IMR-90 (cell line): ENCODE data around the gene MEIS1. TPM values are rescaled to one million over a fixed set of nuclear protein-coding genes. Genes with fewer than 3 reads are reported as not detected.

Source experiments
- ATAC-seq: fragments of 200-7000 bp; cut with Tn5 transposase; 2 replicates; pipeline ENCODE4 v1.9.1; 2020; ENCODE audit warnings: low read depth, mild to moderate bottlenecking, moderate library complexity
- BruUV-seq: library from RNA; stranded (reverse); fragments of 400-500 nt; replicated peaks from 2 replicates; lab custom pipeline; 2021; lab: Mats Ljungman, UMichigan
- CTCF ChIA-PET: fragments of 300-600 bp; formaldehyde crosslinking; extraction: SDS; loops from one replicate; lab custom pipeline; 2021; ENCODE audit warnings: antibody characterized with exemption; lab: Yijun Ruan, JAX
- POLR2A ChIA-PET: fragments of 300-600 bp; sonication (Branson Sonifier 250); formaldehyde crosslinking; loops from one replicate; lab custom pipeline; 2022; ENCODE audit warnings: antibody characterized with exemption; ENCODE audit not compliant: unreplicated experiment; lab: Charles Lee
- DNase-seq: peaks from one replicate; pipeline ENCODE4 v3.0.0; 2013
- H2AFZ ChIP-seq: replicated peaks from 2 replicates; pipeline ENCODE3; 2013; ENCODE audit warnings: low read length, mild to moderate bottlenecking; ENCODE audit not compliant: poor library complexity
- H2AK5ac ChIP-seq: 2 replicates; pipeline ENCODE4 v1.6.1; 2013; ENCODE audit warnings: low read depth, low read length, inconsistent platforms
- H2AK9ac ChIP-seq: replicated peaks from 2 replicates; pipeline ENCODE3; 2013; ENCODE audit warnings: mild to moderate bottlenecking, low read depth, low read length, moderate library complexity; ENCODE audit not compliant: poor library complexity
- H2BK120ac ChIP-seq: 2 replicates; pipeline ENCODE4 v1.6.1; 2013; ENCODE audit warnings: low read depth, low read length, inconsistent platforms
- H2BK15ac ChIP-seq: 3 replicates; pipeline ENCODE4 v1.6.1; 2013; ENCODE audit warnings: low read depth, low read length, inconsistent platforms
- H2BK20ac ChIP-seq: 2 replicates; pipeline ENCODE4 v1.6.1; 2013; ENCODE audit warnings: low read depth, mild to moderate bottlenecking, inconsistent platforms, low read length, moderate library complexity
- H2BK5ac ChIP-seq: 2 replicates; pipeline ENCODE4 v1.6.1; 2013; ENCODE audit warnings: mild to moderate bottlenecking, low read depth, low read length, inconsistent platforms; ENCODE audit not compliant: poor library complexity, severe bottlenecking
- H3K14ac ChIP-seq: replicated peaks from 2 replicates; pipeline ENCODE4 v1.6.1; 2013; ENCODE audit warnings: low read depth, low read length, inconsistent platforms
- H3K18ac ChIP-seq: 2 replicates; pipeline ENCODE4 v1.6.1; 2013; ENCODE audit warnings: low read depth, low read length, control low read depth
- H3K23ac ChIP-seq: 2 replicates; pipeline ENCODE4 v1.6.1; 2013; ENCODE audit warnings: low read depth, low read length, inconsistent platforms
- H3K27ac ChIP-seq: 2 replicates; pipeline ENCODE4 v1.5.1; 2013; ENCODE audit warnings: mild to moderate bottlenecking, control low read depth, low read length; ENCODE audit not compliant: insufficient read depth
- H3K27me3 ChIP-seq: 2 replicates; pipeline ENCODE4 v1.6.1; 2013; ENCODE audit warnings: low read length; ENCODE audit not compliant: control insufficient read depth, insufficient read depth
- H3K36me3 ChIP-seq: 2 replicates; pipeline ENCODE4 v1.6.1; 2013; ENCODE audit warnings: low read length, mixed read lengths; ENCODE audit not compliant: control insufficient read depth, insufficient read depth
- H3K4ac ChIP-seq: 2 replicates; pipeline ENCODE4 v1.6.1; 2013; ENCODE audit warnings: low read depth, low read length, inconsistent platforms
- H3K4me1 ChIP-seq: 2 replicates; pipeline ENCODE4 v1.6.1; 2013; ENCODE audit warnings: low read length, mixed read lengths; ENCODE audit not compliant: control insufficient read depth, insufficient read depth
- H3K4me2 ChIP-seq: 2 replicates; pipeline ENCODE4 v1.6.1; 2013; ENCODE audit warnings: low read depth, mild to moderate bottlenecking, control low read depth, low read length, moderate library complexity
- H3K4me3 ChIP-seq: 2 replicates; pipeline ENCODE4 v1.5.1; 2013; ENCODE audit warnings: low read depth, mild to moderate bottlenecking, control low read depth, low read length, moderate library complexity; ENCODE audit not compliant: insufficient read depth
- H3K56ac ChIP-seq: 2 replicates; pipeline ENCODE4 v1.6.1; 2013; ENCODE audit warnings: low read length, inconsistent platforms; ENCODE audit not compliant: insufficient read depth; ENCODE audit errors: extremely low read depth
- H3K79me1 ChIP-seq, 2 experiments: 2 replicates each; pipeline ENCODE4 v1.6.1; 2013; ENCODE audit warnings: low read length in 2 of 2, inconsistent platforms in 1 of 2, low read depth in 1 of 2
- H3K9ac ChIP-seq: 2 replicates; pipeline ENCODE4 v1.6.1; 2013; ENCODE audit warnings: low read depth, low read length, control low read depth
- H3K9me1 ChIP-seq: 2 replicates; pipeline ENCODE4 v1.6.1; 2013; ENCODE audit warnings: low read length, inconsistent platforms; ENCODE audit not compliant: insufficient read depth
- H3K9me3 ChIP-seq: 2 replicates; pipeline ENCODE4 v1.6.1; 2013; ENCODE audit warnings: low read length; ENCODE audit not compliant: control insufficient read depth, insufficient read depth
- H4K20me1 ChIP-seq: 2 replicates; pipeline ENCODE4 v1.6.1; 2013; ENCODE audit warnings: low read length, inconsistent platforms; ENCODE audit not compliant: insufficient read depth
- H4K5ac ChIP-seq: 2 replicates; pipeline ENCODE4 v1.6.1; 2013; ENCODE audit warnings: mild to moderate bottlenecking, low read depth, low read length, control low read depth
- H4K8ac ChIP-seq, 2 experiments: 2 replicates each; pipeline ENCODE4 v1.6.1; 2013; ENCODE audit warnings: low read depth in 2 of 2, low read length in 2 of 2, control low read depth in 1 of 2, inconsistent platforms in 1 of 2
- H4K91ac ChIP-seq: 2 replicates; pipeline ENCODE4 v1.6.1; 2013; ENCODE audit warnings: low read depth, low read length, inconsistent platforms; ENCODE audit not compliant: insufficient read depth
- BHLHE40 ChIP-seq: fragments of 150-350 bp; IDR thresholded peaks from 2 replicates; pipeline ENCODE4 v1.6.1; 2016; ENCODE audit warnings: mild to moderate bottlenecking, low read depth, low read length
- MAFK ChIP-seq: IDR thresholded peaks from 2 replicates; pipeline ENCODE4 v1.6.1; 2012; ENCODE audit warnings: low read depth, low read length, improper control_type of control experiment
- NFE2L2 ChIP-seq: fragments of 150-350 bp; IDR thresholded peaks from 2 replicates; pipeline ENCODE4 v1.6.1; 2016; ENCODE audit warnings: low read depth, mild to moderate bottlenecking, low read length
- RCOR1 ChIP-seq: IDR thresholded peaks from 2 replicates; pipeline ENCODE4 v1.6.1; 2012; ENCODE audit warnings: mild to moderate bottlenecking, low read length, improper control_type of control experiment; ENCODE audit not compliant: insufficient replicate concordance
- SMC3 ChIP-seq: fragments of 150-350 bp; IDR thresholded peaks from 2 replicates; pipeline ENCODE4 v1.6.1; 2016; ENCODE audit warnings: low read depth, mild to moderate bottlenecking, antibody characterized with exemption, low read length, moderate library complexity
- dilution Hi-C: fragments of 300-500 bp; cut with HindIII; formaldehyde crosslinking; loops from one replicate; pipeline ENCODE4 v1.14.3; 2018; ENCODE audit warnings: low sequenced_read_pairs; ENCODE audit not compliant: unreplicated experiment
- in situ Hi-C: fragments of 300-500 bp; cut with MboI; formaldehyde crosslinking; loops from 3 replicates; pipeline ENCODE4 v1.14.3; 2019; ENCODE audit warnings: low sequenced_read_pairs, inconsistent platforms, mixed read lengths
- intact Hi-C: fragments of 100-400 bp; cut with micrococcal nuclease; formaldehyde crosslinking; loops from 2 replicates; pipeline ENCODE4 v1.10.0; 2022
- polyA plus RNA-seq, 3 experiments: library from polyadenylated mRNA; depleted of rRNA; stranded (reverse); fragments of >200 nt; gene quantifications; 2 replicates each; pipeline ENCODE4 v1.2.3, GENCODE V29; 2012; ENCODE audit warnings: low replicate concordance in 1 of 3
- total RNA-seq: library from RNA; depleted of rRNA; stranded (reverse); fragments of >200 nt; gene quantifications from 2 replicates; pipeline ENCODE4 v1.2.3, GENCODE V29; 2012

MEIS1 gene
- total and polyA plus RNA-seq, 2 of the 4 experiments (the other 2 are of a cell fraction), result 54.4 to 157 TPM

- dilution Hi-C loops (no loop called here), intact Hi-C loops (no loop called here), in situ Hi-C loops (no loop called here)
- Histone ChIP-seq H3K14ac (no peak overlapping the region), H4K8ac (no peak overlapping the region), H3K4me1 (peaks cover 25% of the 10 kb centered on the region), H4K91ac (no peak overlapping the region), H3K23ac (no peak overlapping the region), H3K9ac (no peak overlapping the region), H2AFZ (no peak overlapping the region), H3K4me3 (no peak overlapping the region), H2BK120ac (no peak overlapping the region), H3K36me3 (peaks cover 37% of the 10 kb centered on the region), H2BK5ac (no peak overlapping the region), H2AK5ac (no peak overlapping the region), H3K9me1 (peaks cover 29% of the 10 kb centered on the region), H3K27me3 (no peaks in the 10 kb centered on the region), H2BK15ac (no peak overlapping the region), H3K9me3 (no peaks in the 10 kb centered on the region), H3K27ac (no peak overlapping the region), H3K18ac (no peak overlapping the region), H4K5ac (no peak overlapping the region), H2BK20ac (no peak overlapping the region), H3K4ac (no peak overlapping the region), H3K79me1 (peaks cover 34 to 72% of the 10 kb centered on the region in 2 experiments), H2AK9ac (no peak overlapping the region), H3K56ac (no peak overlapping the region), H3K4me2 (no peak overlapping the region), H4K20me1 (peaks cover 87% of the 10 kb centered on the region)
- no peak for ATAC-seq
- DNase-seq, result no peak
- TF ChIP-seq RCOR1 (no peak), MAFK (peak; percentile 73), SMC3 (no peak), NFE2L2 (no peak), BHLHE40 (no peak)
- POLR2A ChIA-PET, result no interaction called here
- CTCF ChIA-PET, result interaction anchor here (0.7 kb wide), 1 partner anchor 1339 kb away, joined by 5 read pairs; no protein-coding TSS in a partner anchor
- no TSS peak for BruUV-seq
Measured at GRCh38 chr2:66501267-66501666, 66.3 kb downstream of the MEIS1 start.
